Raji (cell line): ENCODE data around the gene LRRFIP2.

ENCODE experiments used
- POLR2A ChIP-seq: IDR thresholded peaks from 2 replicates; pipeline ENCODE4 v1.6.1; 2011; ENCODE audit warnings: low read depth, low read length, control low read depth; ENCODE audit not compliant: insufficient read depth

The LRRFIP2 gene

DNA sequence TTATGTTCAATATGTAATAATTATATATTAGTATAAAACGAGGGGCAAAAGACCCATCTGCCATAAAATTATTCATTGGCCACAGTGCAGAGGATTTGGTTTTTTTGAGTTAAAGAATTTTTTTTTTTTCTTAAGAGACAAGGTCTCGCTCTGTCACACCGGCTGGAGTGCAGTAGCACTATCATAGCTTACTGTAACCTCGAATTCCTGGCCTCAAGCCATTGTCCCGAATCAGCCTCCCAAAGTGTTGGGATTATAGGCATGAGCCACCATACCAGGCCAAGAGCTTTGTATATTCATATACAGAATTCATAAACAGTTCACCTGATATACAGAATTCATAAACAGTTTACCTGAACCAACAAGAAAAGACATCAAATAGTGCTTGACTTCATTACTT, 20.2 kb upstream of the LRRFIP2 start:
- TF ChIP-seq POLR2A: no peak

DNA sequence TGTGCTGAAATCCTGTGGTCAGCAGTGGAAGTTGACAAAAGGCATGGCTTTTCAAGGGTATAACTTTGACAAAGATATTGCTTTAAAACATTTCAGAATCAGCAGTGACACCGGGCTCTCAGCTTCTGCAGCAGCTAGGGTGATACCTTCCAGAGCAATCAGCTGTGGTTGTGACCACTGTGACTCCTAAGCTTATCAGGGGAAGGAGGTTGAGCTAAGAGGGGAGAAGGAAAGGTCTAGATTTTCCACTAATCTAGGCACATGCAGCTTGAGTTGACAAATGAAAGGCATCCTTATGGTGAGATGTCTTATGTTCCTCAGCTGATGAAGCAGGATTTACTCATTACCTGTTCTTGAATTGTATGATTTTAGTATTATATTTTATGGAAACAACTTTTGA, 16.3 kb upstream of the LRRFIP2 start:
- TF ChIP-seq POLR2A: no peak

DNA sequence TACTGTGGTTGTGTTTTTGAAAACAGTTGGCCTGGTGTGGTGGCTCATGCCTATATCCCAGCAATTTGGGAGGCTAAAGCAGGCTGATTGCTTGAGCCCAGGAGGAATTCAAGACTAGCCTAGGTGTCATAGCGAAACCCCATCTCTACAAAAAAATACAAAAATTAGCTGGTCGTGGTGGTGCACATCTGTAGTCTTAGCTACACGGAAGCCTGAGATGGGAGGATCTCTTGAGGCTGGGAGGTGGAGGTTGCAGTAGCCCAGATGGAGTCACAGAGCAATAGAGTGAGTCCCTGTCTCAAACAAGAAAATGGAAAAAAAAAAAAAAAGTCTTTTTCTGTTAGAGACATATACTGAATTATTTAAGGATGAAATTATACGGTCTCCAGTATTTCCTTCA, 14.7 kb upstream of the LRRFIP2 start:
- no peak for TF ChIP-seq POLR2A

DNA sequence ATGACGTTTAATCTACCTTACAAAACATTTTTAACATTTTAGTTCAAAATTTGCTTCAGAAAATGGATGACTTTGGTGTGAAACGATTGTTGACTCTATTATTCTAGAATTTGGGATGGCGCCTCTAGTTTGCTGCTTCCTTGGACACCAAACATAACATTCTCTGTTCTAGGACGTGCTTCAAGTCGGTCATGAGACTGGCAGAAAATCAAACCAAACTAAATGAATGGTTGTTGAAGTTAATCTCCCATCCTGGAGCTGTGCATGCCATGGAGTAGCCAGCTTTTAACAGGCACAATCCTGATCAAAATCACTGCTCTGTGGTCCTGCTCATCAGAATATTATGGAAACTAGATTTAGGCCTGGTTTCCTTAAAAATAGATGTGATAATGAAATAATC, 9.6 kb upstream of the LRRFIP2 start:
- TF ChIP-seq POLR2A: no peak

DNA sequence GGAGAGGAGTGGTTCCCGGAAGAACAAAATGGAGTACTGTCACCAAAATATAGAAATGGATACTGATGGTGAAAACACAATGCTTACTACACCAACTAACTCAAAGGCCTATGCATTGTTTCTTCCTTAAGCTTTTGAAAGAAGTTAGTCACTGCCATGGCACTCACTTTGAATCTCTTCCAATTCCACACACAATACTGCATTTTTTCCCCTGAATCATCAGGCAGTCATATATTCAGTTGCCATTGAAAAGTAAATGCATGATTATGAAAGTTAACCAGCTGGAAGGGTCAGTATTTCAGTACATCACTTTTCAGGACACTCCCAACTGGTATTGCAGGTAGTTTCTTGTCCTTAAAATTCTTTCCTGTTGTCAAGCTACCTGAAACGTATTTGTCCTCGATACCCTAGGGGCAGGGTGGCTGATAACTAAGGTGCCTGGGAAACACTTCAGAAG, 9.0 kb upstream of the LRRFIP2 start:
- TF ChIP-seq POLR2A: no peak

GRCh38 chr3:37182816-37183215, 8.4 kb upstream of the LRRFIP2 start:
- TF ChIP-seq POLR2A: no peak

DNA sequence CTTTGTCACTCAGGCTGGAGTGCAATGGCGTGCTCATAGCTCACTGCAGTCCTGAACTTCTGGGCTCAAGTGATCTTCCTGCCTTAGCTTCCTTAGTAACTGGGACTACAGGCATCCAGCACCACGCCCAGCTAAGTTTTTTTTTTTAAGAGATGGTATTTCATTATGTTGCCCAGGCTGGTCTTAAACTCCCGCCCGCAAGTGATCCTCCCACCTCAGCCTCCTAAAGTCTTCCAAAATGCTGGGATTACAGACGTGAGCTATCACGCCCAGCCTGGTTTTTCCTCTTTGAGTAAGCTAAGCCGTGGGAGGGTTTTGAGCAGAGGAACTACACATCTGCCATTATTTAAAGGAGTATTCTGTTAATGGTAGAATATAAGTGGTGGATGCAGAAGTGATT, 7.4 kb upstream of the LRRFIP2 start:
- no peak for TF ChIP-seq POLR2A

- TF ChIP-seq POLR2A: no peak
Measured at GRCh38 chr3:37179144-37179967, 5.0 kb upstream of the LRRFIP2 start.

DNA sequence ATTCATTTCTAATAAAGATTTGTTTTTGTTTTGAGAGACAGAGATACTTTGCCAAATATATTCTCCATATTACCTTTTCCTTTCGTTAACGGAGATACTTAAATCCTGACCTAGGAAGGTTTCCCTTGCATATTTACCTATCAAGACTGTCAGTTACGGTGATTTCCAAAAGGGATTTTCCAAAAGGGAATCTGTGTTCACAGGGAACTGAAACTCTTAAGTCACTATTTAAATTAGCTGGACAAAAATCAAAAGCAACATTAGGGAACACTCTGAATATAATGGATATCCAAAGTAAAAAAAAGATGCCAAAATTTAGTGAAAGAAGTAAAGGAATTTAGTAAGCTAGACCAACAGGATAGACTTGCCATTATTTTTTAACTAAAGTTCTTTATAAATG, 576 bp downstream of the LRRFIP2 start:
- no peak for TF ChIP-seq POLR2A

DNA sequence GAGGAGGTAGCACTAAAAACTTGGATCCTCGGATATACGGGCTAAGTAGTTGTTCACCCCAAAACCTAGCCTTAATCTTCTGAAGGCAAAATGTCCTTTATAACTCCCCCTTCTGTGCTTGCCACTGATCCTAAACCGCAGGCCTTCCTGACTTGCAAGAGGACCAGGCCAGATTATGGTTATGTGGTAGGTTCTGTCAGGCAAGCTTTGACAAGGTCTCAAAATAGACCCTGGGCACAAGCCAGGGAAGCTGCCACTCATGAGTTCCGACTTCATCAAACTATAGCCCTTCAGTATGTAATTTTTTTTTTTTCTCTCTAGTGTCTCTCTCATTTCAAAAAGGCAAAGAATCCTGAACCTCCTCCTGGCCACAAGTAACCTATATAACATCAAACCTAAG, 3.2 kb downstream of the LRRFIP2 start:
- no peak for TF ChIP-seq POLR2A

DNA sequence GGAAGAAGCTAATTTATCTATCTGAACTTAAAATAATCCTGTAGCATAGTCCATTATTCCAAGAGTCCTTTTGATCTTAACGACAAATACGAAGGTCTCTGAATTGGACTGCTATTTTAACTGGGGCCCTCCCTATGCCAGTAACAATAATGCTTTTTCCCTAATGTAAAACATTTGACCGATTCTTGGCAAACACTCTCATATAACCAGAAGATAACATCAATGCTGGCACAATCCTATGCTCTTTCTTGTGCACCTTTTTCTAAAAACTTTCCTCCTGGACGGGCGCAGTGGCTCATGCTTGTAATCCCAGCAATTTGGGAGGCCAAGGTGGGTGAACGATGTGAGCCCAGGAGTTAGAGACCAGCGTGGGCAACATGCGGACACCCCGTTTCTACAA, 3.9 kb downstream of the LRRFIP2 start:
- TF ChIP-seq POLR2A: no peak

GRCh38 chr3:37170060-37170459, 4.3 kb downstream of the LRRFIP2 start:
- TF ChIP-seq POLR2A: no peak

DNA sequence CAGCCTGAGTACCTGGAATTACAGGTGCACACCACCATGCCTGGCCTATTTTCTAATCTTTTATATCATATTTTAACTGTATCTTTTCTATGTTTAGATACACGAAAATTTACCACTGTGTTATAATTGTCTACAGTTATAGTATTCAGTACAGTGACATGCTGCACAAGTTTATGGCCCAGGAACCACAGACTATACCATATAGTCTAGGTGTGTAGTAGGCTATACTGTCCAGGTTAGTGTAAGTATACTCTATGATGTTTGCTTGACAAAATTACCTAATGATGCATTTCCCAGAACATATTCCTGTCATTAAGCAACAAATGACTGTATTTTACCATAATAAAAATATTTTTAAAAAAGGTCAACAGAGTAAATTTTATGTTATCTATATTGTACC, 5.5 kb downstream of the LRRFIP2 start:
- no peak for TF ChIP-seq POLR2A

GRCh38 chr3:37163262-37164015, 10.9 kb downstream of the LRRFIP2 start:
- TF ChIP-seq POLR2A: no peak

DNA sequence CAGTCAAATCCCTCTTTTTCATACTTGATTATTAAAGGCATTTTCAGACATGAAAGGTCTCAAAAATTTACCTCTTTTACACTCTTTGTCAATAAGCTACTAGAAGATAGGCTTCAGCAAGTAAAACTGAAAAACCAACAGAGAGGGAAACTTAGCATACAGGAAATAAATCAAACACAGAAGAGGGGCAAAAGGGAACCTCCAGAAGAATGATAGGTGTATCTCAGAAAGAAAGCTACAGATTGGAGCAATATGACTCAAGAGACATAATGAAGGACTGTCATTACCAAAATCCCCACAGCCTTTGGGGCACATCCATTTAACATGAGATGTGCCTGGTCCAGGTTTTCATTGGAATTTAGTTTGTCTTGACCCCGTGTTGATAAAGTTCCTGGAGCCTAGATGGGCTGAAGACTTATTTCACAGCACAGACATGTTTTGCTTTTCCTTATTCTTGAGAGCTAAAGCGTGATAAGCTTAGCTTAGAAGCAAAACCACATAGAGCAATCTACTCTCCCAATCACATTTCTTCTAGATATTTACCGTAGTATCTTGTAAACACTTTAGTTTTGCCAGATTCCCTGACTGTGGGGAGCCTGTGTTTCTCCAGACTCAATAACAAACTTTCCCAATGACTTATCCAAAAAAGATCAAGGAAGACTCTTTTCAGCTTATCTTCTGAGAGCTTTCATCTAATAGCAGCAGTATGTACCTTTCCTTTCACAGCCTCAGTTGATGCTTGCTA, 11.7 kb downstream of the LRRFIP2 start:
- TF ChIP-seq POLR2A: no peak

- no peak for TF ChIP-seq POLR2A
Measured at GRCh38 chr3:37161351-37161750, 13.0 kb downstream of the LRRFIP2 start.

- no peak for TF ChIP-seq POLR2A
Measured at GRCh38 chr3:37155782-37156181, 18.6 kb downstream of the LRRFIP2 start.
